H1 (cell line): ENCODE measurements around the gene FAM3B. TPM values are rescaled to one million over a fixed set of nuclear protein-coding genes. Genes with fewer than 3 reads are reported as not detected.
A peak's percentile ranks its signal among the peaks of the same experiment; 100 is the strongest.

Source experiments
- CTCF ChIA-PET: fragments of 300-600 bp; sonication (Branson Sonifier 250); formaldehyde crosslinking; loops from one replicate; lab custom pipeline; 2021; ENCODE audit not compliant: partially characterized antibody; lab: Charles Lee
- POLR2A ChIA-PET: fragments of 300-600 bp; sonication (Branson Sonifier 250); formaldehyde crosslinking; loops from one replicate; lab custom pipeline; 2021; ENCODE audit warnings: inconsistent platforms; ENCODE audit not compliant: partially characterized antibody; lab: Charles Lee
- DNase-seq, 2 experiments: peaks; one replicate each; pipeline versions ENCODE4 v3.0.0 to v3.0.0-alpha.2; 2010 to 2022; ENCODE audit warnings: low spot score in 2 of 2, low read depth in 1 of 2, mixed read lengths in 1 of 2
- FAIRE-seq: peaks from 2 replicates; lab custom pipeline; 2011; peaks lifted over from hg19 to GRCh38; lab: Jason Lieb, UNC
- H2AFZ ChIP-seq: 2 replicates; pipeline ENCODE4 v1.8.1; 2012; ENCODE audit warnings: low read length, inconsistent platforms
- H2AK5ac ChIP-seq: 2 replicates; pipeline ENCODE4 v1.6.1; 2013; ENCODE audit warnings: low read depth, low read length
- H2BK120ac ChIP-seq: replicated peaks from 2 replicates; pipeline ENCODE3; 2013; ENCODE audit warnings: low read depth, low read length, inconsistent platforms
- H2BK12ac ChIP-seq: 2 replicates; pipeline ENCODE4 v1.6.1; 2013; ENCODE audit warnings: low read depth, low read length
- H2BK15ac ChIP-seq: 2 replicates; pipeline ENCODE4 v1.6.1; 2013; ENCODE audit warnings: low read length
- H2BK20ac ChIP-seq: 2 replicates; pipeline ENCODE4 v1.6.1; 2013; ENCODE audit warnings: low read length
- H2BK5ac ChIP-seq: 2 replicates; pipeline ENCODE4 v1.6.1; 2013; ENCODE audit warnings: low read depth, low read length
- H3K14ac ChIP-seq: 2 replicates; pipeline ENCODE4 v1.6.1; 2013; ENCODE audit warnings: inconsistent platforms; ENCODE audit not compliant: insufficient read length
- H3K18ac ChIP-seq: 2 replicates; pipeline ENCODE4 v1.6.1; 2013; ENCODE audit warnings: low read length; ENCODE audit errors: extremely low read depth
- H3K23ac ChIP-seq: 2 replicates; pipeline ENCODE4 v1.6.1; 2013; ENCODE audit warnings: inconsistent platforms; ENCODE audit not compliant: insufficient read length
- H3K23me2 ChIP-seq: 2 replicates; pipeline ENCODE4 v1.6.1; 2013; ENCODE audit warnings: low read depth, low read length
- H3K27ac ChIP-seq: 2 replicates; pipeline ENCODE4 v1.6.1; 2011; ENCODE audit warnings: low read depth, low read length, inconsistent platforms
- H3K27me3 ChIP-seq, 4 experiments: replicated peaks in 1 of 4; 1 replicate in 1 of 4; 2 replicates in 3 of 4; pipeline versions ENCODE4 v1.6.1 to v1.8.1; 2011 to 2013; ENCODE audit warnings: low read length in 3 of 4, mild to moderate bottlenecking in 3 of 4, inconsistent platforms in 2 of 4, mixed read lengths in 2 of 4, moderate library complexity in 1 of 4; ENCODE audit not compliant: control insufficient read depth in 3 of 4, insufficient read depth in 3 of 4; ENCODE audit errors: extremely low read depth in 1 of 4
- H3K36me3 ChIP-seq, 4 experiments: 2 replicates each; pipeline versions ENCODE4 v1.6.1 to v1.8.1; 2011 to 2013; ENCODE audit warnings: mild to moderate bottlenecking in 4 of 4, low read length in 3 of 4, moderate library complexity in 2 of 4, control low read depth in 1 of 4, inconsistent platforms in 1 of 4; ENCODE audit not compliant: insufficient read depth in 4 of 4, control insufficient read depth in 2 of 4
- H3K4ac ChIP-seq: replicated peaks from 2 replicates; pipeline ENCODE3; 2013; ENCODE audit warnings: low read length, low read depth, mixed read lengths, inconsistent platforms; ENCODE audit not compliant: insufficient read length
- H3K4me1 ChIP-seq, 4 experiments: replicated peaks in 1 of 4; 1 replicate in 1 of 4; 2 replicates in 3 of 4; pipeline versions ENCODE4 v1.6.1 to v1.8.1; 2011 to 2013; ENCODE audit warnings: low read length in 3 of 4, inconsistent platforms in 2 of 4, mixed read lengths in 1 of 4; ENCODE audit not compliant: insufficient read depth in 4 of 4, control insufficient read depth in 3 of 4
- H3K4me2 ChIP-seq, 2 experiments: 2 replicates each; pipeline versions ENCODE4 v1.6.1 to v1.8.1; 2011 to 2013; ENCODE audit warnings: low read depth in 2 of 2, low read length in 2 of 2, control low read depth in 1 of 2, inconsistent platforms in 1 of 2, mild to moderate bottlenecking in 1 of 2; ENCODE audit not compliant: insufficient read depth in 1 of 2
- H3K4me3 ChIP-seq, 4 experiments: fragments of 200-600, 300-600 bp in 1 of 4; sonication (generic), shearing (Covaris generic), sonication (Bioruptor Twin) in 1 of 4; 2 replicates each; pipeline versions ENCODE4 v1.5.1 to v1.8.1; 2011 to 2016; ENCODE audit warnings: low read length in 4 of 4, low read depth in 3 of 4, control low read depth in 2 of 4, inconsistent platforms in 2 of 4, mild to moderate bottlenecking in 2 of 4, mixed read lengths in 1 of 4, moderate library complexity in 1 of 4; ENCODE audit not compliant: insufficient read depth in 2 of 4; ENCODE audit errors: extremely low read depth in 1 of 4
- H3K56ac ChIP-seq: replicated peaks from 2 replicates; pipeline ENCODE3; 2013; ENCODE audit warnings: low read depth, mild to moderate bottlenecking, mixed read lengths, low read length, inconsistent platforms; ENCODE audit not compliant: insufficient read length
- H3K79me1 ChIP-seq: 2 replicates; pipeline ENCODE4 v1.6.1; 2013; ENCODE audit warnings: low read depth, low read length, control low read depth
- H3K79me2 ChIP-seq, 2 experiments: 2 replicates each; pipeline versions ENCODE4 v1.6.1 to v1.8.1; 2012 to 2013; ENCODE audit warnings: low read length in 2 of 2, mild to moderate bottlenecking in 2 of 2, inconsistent platforms in 1 of 2; ENCODE audit not compliant: insufficient read depth in 2 of 2, control insufficient read depth in 1 of 2
- H3K9ac ChIP-seq, 4 experiments: replicated peaks in 1 of 4; 1 replicate in 1 of 4; 2 replicates in 3 of 4; pipeline versions ENCODE4 v1.6.1 to v1.8.1; 2011 to 2013; ENCODE audit warnings: low read depth in 3 of 4, low read length in 3 of 4, control low read depth in 2 of 4, mild to moderate bottlenecking in 2 of 4, moderate library complexity in 2 of 4, inconsistent platforms in 1 of 4; ENCODE audit errors: extremely low read depth in 1 of 4
- H3K9me3 ChIP-seq, 2 experiments: 2 replicates each; pipeline versions ENCODE4 v1.6.1 to v1.8.1; 2012 to 2013; ENCODE audit warnings: mild to moderate bottlenecking in 2 of 2, moderate library complexity in 2 of 2, control low read depth in 1 of 2, inconsistent platforms in 1 of 2, low read depth in 1 of 2, low read length in 1 of 2, mixed read lengths in 1 of 2; ENCODE audit not compliant: insufficient read depth in 2 of 2
- H4K20me1 ChIP-seq, 2 experiments: replicated peaks in 1 of 2; 2 replicates each; pipeline versions ENCODE3 to v1.8.1; 2011 to 2013; ENCODE audit warnings: inconsistent platforms in 2 of 2, low read length in 2 of 2, mild to moderate bottlenecking in 1 of 2; ENCODE audit not compliant: insufficient read depth in 2 of 2, control insufficient read depth in 1 of 2
- H4K5ac ChIP-seq: 2 replicates; pipeline ENCODE4 v1.6.1; 2013; ENCODE audit warnings: low read length, low read depth, mixed read lengths, inconsistent platforms; ENCODE audit not compliant: insufficient read length
- H4K8ac ChIP-seq: 2 replicates; pipeline ENCODE4 v1.8.0; 2013; ENCODE audit warnings: mild to moderate bottlenecking, moderate library complexity, low read length, inconsistent platforms; ENCODE audit not compliant: insufficient read depth; ENCODE audit errors: extremely low read depth
- H4K91ac ChIP-seq: replicated peaks from 2 replicates; pipeline ENCODE3; 2013; ENCODE audit warnings: low read length, mixed read lengths, inconsistent platforms; ENCODE audit not compliant: insufficient read length
- HDAC6 ChIP-seq: IDR thresholded peaks from one replicate; pipeline ENCODE4 v1.7.1; 2012; ENCODE audit warnings: low read depth, mild to moderate bottlenecking, inconsistent platforms, low read length, moderate library complexity
- WGBS, 2 experiments: shearing (Covaris generic) in 1 of 2; methylation state at CpG; one replicate each; pipeline versions ENCODE4 v1.1.6 to v1.1.7; 2013 to 2015; ENCODE audit warnings: low lambda C conversion rate in 2 of 2, mixed read lengths in 2 of 2, inconsistent platforms in 1 of 2, low coverage in 1 of 2, missing lambda C conversion rate in 1 of 2; ENCODE audit not compliant: insufficient replicate concordance in 2 of 2, insufficient coverage in 1 of 2, insufficient read length in 1 of 2; ENCODE audit errors: extremely low coverage in 1 of 2, missing lambda C conversion rate in 1 of 2; 5-methylcytosine and 5-hydroxymethylcytosine counted together
- polyA plus RNA-seq, 7 experiments: library from polyadenylated mRNA; depleted of rRNA in 3 of 7; stranded (reverse) in 5 of 7; unstranded in 2 of 7; fragments of >200 nt in 5 of 7; fragments of 200-250 nt in 2 of 7; gene quantifications; 1 replicate in 5 of 7; 2 replicates in 1 of 7; 4 replicates in 1 of 7; pipeline versions ENCODE4 v1.2.1 to v1.2.3, GENCODE V29; 2011 to 2013; ENCODE audit warnings: missing spikeins in 2 of 7, mixed read lengths in 2 of 7
- total RNA-seq: library from RNA; stranded (reverse); fragmentation: NEBNext Ultra II Directional; extraction: Animal tissue kit (Norgen Biotek cat#: 25700); gene quantifications from 2 replicates; pipeline ENCODE4 v1.2.1, GENCODE V29; 2021

FAM3B gene
- total and polyA plus RNA-seq, 2 of the 8 experiments (the other 6 are each of a cell fraction or from before 2014, with no cell fraction given) = 2.0 TPM

GRCh38 chr21:41367945-41368734, 51.5 kb downstream of the FAM3B start:
- H2BK5ac ChIP-seq = no peak overlapping the region
- no peaks in the 10 kb centered on the region for H4K20me1 ChIP-seq
- FAIRE-seq (no peak), DNase-seq (no peak)
- ChIA-PET CTCF (interaction anchor here (0.7 to 7.3 kb wide), 14 partner anchors 9 to 201 kb away, joined by 3 to 53 read pairs (median 5); partner anchors contain the start of gene MX2), POLR2A (no interaction called here)
- no peak overlapping the region for H3K4ac ChIP-seq
- H3K36me3 ChIP-seq = no peaks in the 10 kb centered on the region
- H3K18ac ChIP-seq = no peak overlapping the region
- H2BK15ac ChIP-seq = 0 out of 2 replicates have a peak overlapping the region, but pooled peaks have one; percentile 21
- no peak overlapping the region for H2BK120ac ChIP-seq
- H3K56ac ChIP-seq = no peak overlapping the region
- no peak overlapping the region for H2AFZ ChIP-seq
- no peak overlapping the region for H3K4me3 ChIP-seq
- no peak for TF ChIP-seq HDAC6
- no peak overlapping the region; the same call in 1 of the 2 replicates for H4K8ac ChIP-seq
- H3K9me3 ChIP-seq = no peaks in the 10 kb centered on the region
- 90% methylated on average over 12 of the region's 15 CpGs; no CpG with 5 or more reads in 1 of the 2 experiments for WGBS, 2 experiments
- no peaks in the 10 kb centered on the region for H3K79me2 ChIP-seq
- no peak overlapping the region for H2AK5ac ChIP-seq
- no peaks in the 10 kb centered on the region; the same call in 1 of the 2 replicates for H3K23me2 ChIP-seq
- H3K79me1 ChIP-seq = no peaks in the 10 kb centered on the region
- H3K4me1 ChIP-seq = peaks cover 0 to 15% (median 3%) of the 10 kb centered on the region in 4 experiments; a peak in 5 of 7 replicates
- H3K4me2 ChIP-seq = no peak overlapping the region; a peak in 1 of 4 replicates
- no peak overlapping the region for H3K9ac ChIP-seq
- H2BK20ac ChIP-seq = peak overlapping the region; percentile 62; the same call in 1 of the 2 replicates
- H4K5ac ChIP-seq = no peak overlapping the region
- H4K91ac ChIP-seq = no peak overlapping the region
- no peak overlapping the region for H3K27ac ChIP-seq
- H3K14ac ChIP-seq = no peak overlapping the region
- 0 out of 2 replicates have a peak overlapping the region, but pooled peaks have one; percentile 9 for H2BK12ac ChIP-seq
- no peak overlapping the region for H3K23ac ChIP-seq
- peaks cover 0 to 1% (median 0%) of the 10 kb centered on the region in 4 experiments; a peak in 1 of 7 replicates for H3K27me3 ChIP-seq
